Fibroblast of pulmonary artery (primary cell): ENCODE data around the gene FXYD2.
A peak's percentile ranks its signal among the peaks of the same experiment; 100 is the strongest.
"Not testable (repeated sequence)": the region's sequence is repeated elsewhere in the genome, so short reads cannot be mapped to it uniquely, and the experiment has no call there.

Source experiments
- DNase-seq: peaks from one replicate; pipeline ENCODE4 v3.0.0-alpha.2; 2010; ENCODE audit warnings: low read depth
- H3K4me3 ChIP-seq: replicated peaks from 2 replicates; pipeline ENCODE4 v1.5.1; 2011; ENCODE audit warnings: low read depth, mild to moderate bottlenecking, control low read depth, low read length, moderate library complexity
- TF ChIP-seq, protein P1 (sequence below): IDR thresholded peaks from 2 replicates; pipeline ENCODE4 v1.5.1; 2011; ENCODE audit warnings: mild to moderate bottlenecking, control low read depth, low read length, inconsistent platforms; ENCODE audit errors: missing control alignments

The FXYD2 gene

DNA sequence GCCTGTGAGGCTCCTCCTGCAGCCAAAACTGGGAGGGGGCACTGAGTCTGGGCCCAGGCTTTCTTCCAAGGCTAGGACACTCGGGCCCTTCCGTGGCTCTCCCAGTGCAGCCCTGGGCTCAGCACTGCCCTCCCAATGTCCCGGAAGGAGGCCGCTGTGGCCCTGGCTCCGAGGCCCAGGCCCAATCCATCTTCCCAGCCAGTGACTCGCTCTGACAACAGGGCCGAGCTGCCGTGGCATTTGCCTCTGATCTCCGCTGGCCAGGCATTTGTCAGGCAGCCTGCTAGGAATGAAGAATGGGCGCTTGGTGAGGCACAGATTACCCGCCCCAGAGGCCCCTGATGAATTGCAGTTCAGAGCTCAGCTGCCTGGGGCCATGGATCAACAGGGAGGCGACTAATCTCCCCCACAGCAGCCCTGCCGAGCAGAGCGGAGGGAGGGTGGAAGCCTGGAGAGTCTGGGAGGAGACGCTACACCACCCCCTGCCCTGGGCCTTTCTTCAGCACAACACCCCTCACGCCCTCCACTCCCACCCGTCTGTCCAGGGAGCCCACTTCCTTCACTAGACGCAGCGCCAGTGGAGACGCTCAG, 8.3 kb downstream of the FXYD2 start:
- H3K4me3 ChIP-seq: no peak overlapping the region
- peak; percentile 25 for DNase-seq
- TF ChIP-seq, protein P1, sequence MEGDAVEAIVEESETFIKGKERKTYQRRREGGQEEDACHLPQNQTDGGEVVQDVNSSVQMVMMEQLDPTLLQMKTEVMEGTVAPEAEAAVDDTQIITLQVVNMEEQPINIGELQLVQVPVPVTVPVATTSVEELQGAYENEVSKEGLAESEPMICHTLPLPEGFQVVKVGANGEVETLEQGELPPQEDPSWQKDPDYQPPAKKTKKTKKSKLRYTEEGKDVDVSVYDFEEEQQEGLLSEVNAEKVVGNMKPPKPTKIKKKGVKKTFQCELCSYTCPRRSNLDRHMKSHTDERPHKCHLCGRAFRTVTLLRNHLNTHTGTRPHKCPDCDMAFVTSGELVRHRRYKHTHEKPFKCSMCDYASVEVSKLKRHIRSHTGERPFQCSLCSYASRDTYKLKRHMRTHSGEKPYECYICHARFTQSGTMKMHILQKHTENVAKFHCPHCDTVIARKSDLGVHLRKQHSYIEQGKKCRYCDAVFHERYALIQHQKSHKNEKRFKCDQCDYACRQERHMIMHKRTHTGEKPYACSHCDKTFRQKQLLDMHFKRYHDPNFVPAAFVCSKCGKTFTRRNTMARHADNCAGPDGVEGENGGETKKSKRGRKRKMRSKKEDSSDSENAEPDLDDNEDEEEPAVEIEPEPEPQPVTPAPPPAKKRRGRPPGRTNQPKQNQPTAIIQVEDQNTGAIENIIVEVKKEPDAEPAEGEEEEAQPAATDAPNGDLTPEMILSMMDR: no peak

GRCh38 chr11:117815262-117815803, 9.2 kb downstream of the FXYD2 start:
- H3K4me3 ChIP-seq: no peak overlapping the region
- TF ChIP-seq, protein P1: no peak
- no peak for DNase-seq

DNA sequence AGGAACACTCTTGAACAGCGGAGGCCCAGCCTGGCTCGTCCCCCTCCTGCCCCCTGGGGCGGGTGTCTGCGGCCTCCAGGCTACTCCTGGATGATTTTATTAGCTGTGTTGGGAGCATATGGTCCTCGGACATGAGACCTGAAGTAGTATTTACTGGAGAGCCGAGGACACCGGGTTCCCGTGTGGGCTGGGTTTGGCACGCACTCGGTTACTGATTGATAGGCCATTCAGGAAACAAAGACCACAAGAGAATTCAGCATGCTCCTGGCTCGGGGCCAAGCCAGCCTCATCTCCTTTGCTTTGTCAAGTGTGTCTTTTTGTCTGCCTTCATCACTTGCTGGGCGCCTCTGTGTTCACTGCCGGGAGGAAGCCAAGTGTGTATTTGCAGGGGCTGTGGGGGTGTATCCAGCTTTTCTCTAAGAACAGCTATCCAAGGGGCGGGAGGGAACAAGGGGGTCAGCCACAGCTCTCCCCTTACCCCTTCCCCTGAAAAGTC, 9.7 kb downstream of the FXYD2 start:
- no peak overlapping the region for H3K4me3 ChIP-seq
- DNase-seq: peak; percentile 18
- TF ChIP-seq, protein P1: no peak

DNA sequence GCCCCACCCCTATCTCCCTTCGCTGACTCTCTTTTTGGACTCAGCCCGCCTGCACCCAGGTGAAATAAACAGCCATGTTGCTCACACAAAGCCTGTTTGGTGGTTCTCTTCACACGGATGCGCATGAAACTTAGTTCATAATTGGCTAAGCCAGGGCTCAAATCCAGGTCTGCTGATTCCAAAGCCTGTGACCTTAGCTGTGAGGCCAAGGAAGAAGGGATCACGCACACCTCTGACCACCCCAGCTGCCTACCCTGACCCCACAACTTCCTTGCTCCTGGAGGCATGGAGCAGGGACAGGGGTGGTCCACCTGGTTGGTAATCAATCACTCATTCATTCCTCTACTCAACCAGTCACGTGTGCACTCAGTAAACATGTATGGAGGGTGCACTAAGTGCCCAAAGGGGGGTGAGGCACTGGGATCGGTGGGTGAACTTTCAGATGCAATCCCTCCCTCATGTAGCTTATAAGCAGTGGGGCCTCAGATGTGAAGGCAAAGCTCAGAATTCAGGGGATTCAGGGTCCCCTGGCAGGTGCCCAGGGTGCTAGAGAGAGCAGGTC, 10.3 kb downstream of the FXYD2 start:
- DNase-seq: no peak
- H3K4me3 ChIP-seq: no peak overlapping the region
- TF ChIP-seq, protein P1: no peak

DNA sequence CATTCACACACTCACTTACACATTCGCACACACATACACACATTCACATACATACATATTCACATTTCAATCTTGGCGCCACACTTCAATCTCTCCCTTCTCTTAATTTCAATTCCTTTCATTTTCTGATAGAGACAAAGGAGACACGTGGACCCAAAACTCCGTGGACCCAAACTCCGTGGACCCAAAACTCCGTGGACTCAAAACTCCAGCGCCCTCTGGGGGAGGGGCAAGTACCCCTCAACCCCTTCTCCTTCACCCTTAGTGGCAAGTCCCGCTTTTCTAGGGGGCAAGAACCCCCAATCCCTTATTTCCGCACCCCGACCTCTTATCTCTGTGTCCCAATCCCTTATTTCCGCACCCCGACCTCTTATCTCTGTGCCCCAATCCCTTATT, 14.5 kb downstream of the FXYD2 start:
- DNase-seq: not testable (repeated sequence)

GRCh38 chr11:117809236-117810055, 15.1 kb downstream of the FXYD2 start:
- TF ChIP-seq, protein P1: peak; percentile 45
- H3K4me3 ChIP-seq: no peak overlapping the region
- DNase-seq: peak; percentile 44

More for the DNA sequence above, 14.5 kb downstream of the FXYD2 start:
- not testable (repeated sequence) for H3K4me3 ChIP-seq

- no peak for DNase-seq
- TF ChIP-seq, protein P1: no peak
- H3K4me3 ChIP-seq: no peak overlapping the region
Measured at GRCh38 chr11:117808784-117809183, 15.8 kb downstream of the FXYD2 start.
